COR-L47 (cell line): ENCODE measurements around the gene CCDC102B.
"Not testable (repeated sequence)": the region's sequence is repeated elsewhere in the genome, so short reads cannot be mapped to it uniquely, and the experiment has no call there.

ENCODE experiments used
- DNase-seq: peaks from one replicate; lab custom pipeline; 2025; lab: John Stamatoyannopoulos, UW

Gene CCDC102B

DNA sequence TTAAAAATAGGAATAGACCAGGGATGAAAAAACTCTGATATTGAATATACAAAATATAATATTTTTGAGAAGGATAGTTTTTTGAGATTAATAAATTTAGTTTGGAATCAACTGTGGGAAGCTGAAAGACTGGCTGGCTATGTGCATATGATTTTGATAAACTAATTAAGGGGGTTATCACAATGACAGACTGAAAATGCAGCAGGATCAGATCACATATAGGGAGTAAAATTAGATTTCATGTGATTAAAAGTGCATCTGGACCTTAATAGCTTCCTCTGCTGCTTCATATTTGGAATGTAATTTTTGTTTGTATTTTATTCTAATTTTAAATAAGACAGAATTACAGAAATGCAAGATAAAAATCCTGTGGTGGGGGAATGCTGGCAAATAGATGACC is 111.7 kb downstream of the CCDC102B start:
- DNase-seq = no peak

DNA sequence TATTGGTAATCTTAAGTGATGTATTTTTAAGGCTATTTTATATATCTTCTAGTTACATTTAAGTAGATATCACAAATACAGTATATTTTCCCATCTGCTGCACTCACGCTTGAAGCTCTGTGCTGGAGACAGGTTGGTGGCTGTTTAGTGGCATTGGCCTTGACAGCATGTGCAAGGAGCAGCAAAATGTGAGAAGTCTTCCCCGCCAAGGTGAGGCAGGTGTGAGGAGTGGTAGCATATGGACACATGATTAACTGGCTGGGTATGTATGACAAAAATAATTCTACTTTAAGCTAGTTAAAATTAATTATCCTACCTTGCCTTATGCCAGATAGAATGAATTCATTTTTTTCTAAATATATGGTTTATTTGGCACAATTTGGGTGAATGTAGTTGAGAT is 117.2 kb downstream of the CCDC102B start:
- DNase-seq = no peak

DNA sequence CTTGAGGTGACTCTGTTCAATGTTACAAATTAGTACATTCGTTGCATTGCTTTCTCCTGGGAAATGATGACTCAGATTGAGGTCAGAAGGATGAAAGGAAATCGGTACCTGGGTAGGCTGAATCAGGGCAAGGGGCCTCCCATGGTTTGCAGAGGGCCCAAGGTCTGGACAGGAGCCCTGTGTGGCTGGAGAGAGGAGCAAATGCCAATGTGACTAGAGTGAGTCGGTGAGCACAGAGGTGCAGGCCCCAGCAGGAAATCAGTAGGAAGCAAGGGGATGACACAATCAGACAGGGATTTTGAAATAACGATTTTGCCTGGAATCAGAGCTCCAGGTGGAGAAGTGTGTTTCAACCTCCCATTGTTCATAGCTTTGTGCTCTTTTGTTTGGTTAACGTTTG is 118.9 kb downstream of the CCDC102B start:
- DNase-seq = no peak

DNA sequence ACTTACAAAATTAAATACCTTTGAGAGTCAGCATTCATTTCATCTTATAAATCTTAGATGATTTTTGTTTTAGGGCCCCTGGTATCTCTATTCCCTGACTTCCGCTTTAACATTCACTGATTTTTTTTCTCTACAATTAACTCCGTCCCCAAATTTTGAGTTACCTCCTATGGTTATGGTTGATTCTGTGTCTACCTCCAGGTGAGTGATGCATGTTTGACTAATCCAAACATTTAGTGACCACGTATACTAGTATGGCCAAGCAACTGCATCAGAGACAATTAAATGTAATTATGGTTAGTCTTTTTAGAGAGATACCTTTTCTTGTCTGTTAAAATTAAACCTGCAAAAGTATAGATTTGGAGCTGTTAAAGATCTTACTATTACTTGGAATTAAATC is 120.3 kb downstream of the CCDC102B start:
- no peak for DNase-seq

DNA sequence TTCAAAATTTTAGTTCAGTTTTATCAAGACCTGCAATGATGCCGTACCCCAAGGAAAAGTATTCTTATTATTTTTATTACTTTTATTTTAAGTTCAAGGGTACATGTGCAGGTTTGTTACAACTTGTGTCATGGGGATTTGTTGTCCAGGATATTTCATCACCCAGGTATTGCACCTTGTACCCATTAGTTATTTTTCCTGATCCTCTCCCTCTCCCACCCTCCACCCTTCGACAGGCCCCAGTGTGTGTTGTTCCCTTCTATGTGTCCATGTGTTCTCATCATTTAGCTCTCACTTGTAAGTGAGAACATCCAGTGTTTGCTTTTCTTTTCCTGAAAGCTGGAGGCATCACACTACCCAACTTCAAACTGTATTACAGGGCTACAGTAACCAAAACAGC is 122.0 kb downstream of the CCDC102B start:
- DNase-seq = no peak

DNA sequence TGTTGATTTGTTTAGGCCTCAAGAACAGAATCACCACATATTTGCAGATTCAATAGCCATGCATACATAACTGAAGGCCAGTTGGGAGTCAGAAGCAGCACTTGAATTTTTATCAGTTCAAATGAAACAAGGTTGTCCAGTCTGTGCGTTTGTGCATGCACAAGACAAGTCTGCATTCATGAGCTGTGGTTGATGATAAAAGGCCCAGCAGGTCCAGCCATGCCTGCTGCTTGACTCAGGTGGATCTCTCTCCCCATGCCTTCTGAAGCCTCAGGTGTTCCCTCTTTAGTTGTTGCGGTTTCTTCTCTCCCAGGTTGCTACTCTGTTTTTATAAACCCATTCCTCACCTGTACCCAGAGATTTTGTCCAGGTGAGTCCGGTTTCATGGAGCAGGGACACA is 124.5 kb downstream of the CCDC102B start:
- no peak for DNase-seq

DNA sequence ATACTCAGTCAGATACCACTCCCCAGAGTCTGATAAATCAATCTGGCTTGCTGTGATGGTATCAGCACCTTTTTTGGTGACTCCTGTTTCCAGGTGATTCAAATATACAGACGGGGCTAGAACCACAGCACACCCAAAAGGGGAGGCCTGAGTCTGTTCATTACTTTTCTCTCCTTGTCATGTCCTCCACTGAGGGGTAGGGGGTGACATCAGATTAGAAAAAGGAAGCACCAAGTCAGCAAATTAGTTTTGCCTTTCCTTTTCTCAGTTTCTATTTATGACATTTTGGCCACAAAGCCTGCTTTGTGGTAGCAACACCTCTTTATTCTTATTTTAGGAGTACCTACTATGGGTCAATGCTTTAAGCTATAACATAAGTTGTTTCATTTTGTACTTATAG is 127.4 kb downstream of the CCDC102B start:
- DNase-seq = peak; percentile 16

DNA sequence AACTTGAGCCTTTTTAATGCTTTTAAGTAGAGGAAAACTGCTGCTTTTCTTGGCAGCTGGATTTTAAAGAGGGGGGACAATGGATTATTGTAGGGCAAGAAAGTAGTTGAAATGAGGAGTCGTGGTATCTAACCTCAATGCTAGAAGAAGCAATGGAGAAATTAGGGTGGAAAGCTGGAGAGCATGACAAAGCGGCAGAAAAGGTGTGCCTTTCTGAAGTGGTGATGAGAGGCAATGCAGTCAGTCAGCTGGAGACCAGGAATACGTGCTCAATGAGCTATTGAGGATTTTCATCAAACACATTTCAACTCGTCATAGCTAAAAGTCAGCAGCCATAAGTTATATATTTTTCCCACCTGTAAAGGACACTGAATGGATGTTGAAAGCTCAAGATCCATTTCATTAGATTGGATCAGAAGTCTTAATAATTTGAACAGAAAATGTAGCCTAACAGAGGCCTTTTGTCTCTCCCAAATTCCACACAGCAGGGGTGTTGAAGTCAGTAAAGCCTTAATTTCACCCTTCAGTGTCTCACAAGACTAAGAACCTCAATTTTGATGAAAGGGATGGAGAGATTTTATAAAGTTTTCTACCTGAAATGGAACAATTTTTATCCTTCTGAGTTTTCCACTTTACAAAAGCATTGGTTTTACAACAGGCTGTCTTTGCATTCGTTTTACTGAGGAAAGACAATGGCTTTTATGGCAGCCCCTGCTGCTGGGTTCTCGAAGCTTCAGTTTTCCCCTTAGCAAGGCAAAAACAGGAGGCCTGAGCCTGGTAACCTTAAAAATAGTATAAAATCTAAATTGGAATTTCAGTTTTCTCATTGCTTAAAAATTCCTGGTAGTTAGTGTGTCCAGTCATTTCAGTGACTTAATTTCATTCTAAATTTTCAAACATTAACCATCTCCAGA is 131.1 kb downstream of the CCDC102B start:
- DNase-seq = no peak

DNA sequence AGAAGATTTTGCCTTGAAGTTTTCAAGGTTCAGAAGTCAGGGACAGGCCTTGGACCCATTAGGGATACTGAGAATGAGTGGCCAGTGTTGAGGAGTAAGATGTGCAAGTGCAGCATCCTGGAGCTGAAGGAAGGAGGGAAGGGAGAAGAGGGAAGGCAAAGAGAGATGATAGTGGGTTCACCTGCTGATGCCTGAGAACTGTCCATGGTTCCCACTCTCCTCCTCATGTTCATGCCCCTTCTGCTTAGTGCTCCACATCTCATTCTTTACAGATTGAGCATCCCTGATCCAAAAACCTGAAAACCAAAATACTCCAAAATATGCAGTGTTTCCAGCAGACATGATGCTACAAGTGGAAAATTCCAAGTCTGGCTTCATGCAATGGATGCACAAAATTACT is 137.8 kb downstream of the CCDC102B start:
- no peak for DNase-seq

DNA sequence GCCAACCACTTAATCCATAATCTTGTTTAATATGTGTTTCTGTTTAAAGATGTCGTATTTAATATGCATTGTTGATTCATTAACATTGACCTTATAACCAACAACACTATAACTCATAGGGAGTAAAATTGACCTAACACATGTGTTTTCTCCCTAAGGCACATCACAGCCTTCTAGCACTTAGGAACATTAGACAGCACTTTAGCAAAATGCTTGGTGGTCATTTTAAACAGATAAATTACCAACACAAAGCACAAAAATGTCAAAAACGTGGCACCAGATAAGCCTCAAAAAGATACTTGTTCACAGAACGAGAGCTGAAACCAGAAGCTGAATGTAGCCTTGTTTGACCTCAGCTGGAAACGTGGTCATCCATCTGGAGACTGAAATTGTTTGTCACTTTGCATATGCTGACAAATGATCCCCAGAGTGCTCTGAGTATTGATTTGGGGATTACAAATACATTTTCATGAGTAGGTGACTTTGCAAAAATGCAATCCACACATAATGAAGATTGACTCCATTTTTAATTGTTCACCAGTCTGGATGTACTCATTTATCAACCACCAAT is 139.2 kb downstream of the CCDC102B start:
- DNase-seq = no peak

DNA sequence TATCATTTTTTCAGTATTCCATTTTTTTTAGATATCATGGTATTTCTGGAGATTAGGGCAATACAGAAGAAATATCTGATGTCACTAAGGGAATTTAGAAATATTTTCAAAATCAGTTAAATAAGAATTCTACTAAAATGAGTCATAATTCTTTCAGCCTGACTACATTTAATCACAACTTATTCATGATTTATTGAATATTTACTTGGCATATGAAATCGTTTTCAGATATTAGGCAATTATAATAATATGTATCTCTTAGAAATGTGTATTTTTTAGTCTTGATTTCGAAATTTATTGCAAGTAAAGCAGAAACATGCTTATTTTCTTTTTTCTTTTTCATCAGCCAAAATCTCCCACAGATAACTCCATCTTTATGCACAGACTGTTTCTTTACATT is 142.2 kb downstream of the CCDC102B start:
- no peak for DNase-seq

DNA sequence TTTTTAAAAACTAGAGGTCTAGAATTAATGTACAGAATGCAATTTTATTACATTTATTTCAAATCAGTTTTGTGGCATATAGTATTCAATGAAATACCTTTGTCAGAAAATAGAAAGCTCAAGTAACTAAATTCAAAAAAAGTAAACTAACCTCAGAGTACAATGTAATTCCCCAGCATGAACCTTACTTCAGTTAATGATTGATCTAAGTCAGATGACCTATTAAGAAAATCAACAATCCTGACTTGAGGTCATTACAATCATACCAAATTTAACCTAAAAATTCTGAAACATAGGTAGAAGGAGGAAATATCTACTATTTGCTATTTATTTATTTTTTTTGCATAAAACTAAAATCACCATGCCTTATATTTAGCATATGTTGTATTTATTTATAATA is 142.9 kb downstream of the CCDC102B start:
- no peak for DNase-seq

DNA sequence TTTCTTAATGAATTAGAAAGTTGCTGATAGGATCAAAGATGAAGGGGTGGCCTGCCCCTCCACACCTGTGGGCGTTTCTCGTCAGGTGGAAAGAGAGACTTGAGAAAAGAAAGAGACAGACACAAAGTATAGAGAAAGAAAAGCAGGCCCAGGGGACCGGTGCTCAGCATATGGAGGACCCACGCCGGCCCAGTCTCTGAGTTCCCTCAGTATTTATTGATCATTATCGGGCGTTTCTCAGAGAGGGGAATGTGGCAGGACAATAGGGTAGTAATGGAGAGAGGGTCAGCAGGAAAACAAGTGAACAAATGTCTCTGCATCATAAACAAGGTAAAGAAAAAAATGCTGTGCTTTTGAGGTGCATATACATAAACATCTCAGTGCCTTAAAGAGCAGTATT is 144.3 kb downstream of the CCDC102B start:
- no peak for DNase-seq

DNA sequence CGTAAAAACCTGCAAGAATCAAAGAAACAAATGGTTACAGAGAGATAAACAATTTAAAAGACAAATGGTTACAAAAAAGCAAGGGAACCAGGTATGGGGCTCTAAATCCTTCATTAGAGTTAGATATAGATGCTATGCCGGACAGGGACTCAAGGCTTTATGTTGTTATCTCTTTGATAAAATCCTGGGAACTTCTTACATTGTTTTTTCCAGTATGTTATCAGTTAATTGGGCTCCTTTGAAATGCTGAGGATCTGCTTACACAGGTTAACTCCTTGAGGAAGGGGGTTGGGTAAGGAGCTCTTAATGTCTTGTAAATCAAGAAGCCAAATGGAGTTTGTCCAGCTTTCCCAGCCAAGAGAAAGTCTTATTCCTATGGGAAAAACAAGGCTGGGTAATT is 146.0 kb downstream of the CCDC102B start:
- DNase-seq = not testable (repeated sequence)

DNA sequence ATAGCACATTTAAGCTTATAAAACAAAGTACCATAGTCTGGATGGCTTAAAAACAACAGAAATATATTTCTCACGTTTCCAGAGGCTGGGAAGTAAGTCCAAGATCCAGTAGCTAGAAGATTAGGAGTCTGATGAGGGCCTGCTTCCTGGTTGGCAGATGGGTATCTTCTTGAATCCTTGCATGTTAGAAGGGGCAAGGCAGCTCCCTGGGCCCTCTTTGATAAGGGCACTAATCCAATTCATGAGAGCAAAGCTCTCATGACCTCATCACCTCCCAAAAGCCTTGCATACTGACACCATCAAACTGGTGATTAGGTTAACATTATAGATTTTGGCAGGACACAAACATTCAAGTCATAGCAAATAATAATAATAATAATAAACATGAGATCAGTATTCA is 146.4 kb downstream of the CCDC102B start:
- no peak for DNase-seq

DNA sequence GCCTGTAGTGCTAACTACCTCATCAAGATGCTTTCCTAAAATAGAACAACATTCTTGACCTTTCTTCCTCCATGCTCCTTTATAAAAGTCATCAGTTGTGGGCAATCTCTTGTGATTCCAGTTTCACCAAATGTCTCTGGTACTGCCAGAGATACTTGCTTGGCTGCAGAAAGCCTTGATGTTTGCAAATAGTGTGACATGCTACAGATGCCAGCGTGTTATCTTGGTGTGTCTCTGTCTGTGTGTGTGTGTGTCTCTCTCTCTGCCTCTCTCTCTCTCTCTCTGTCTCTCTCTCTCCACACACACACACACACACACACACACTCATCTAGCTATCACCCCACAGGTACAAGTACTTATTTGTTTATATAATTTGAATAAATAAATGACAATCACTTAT is 146.9 kb downstream of the CCDC102B start:
- DNase-seq = no peak

DNA sequence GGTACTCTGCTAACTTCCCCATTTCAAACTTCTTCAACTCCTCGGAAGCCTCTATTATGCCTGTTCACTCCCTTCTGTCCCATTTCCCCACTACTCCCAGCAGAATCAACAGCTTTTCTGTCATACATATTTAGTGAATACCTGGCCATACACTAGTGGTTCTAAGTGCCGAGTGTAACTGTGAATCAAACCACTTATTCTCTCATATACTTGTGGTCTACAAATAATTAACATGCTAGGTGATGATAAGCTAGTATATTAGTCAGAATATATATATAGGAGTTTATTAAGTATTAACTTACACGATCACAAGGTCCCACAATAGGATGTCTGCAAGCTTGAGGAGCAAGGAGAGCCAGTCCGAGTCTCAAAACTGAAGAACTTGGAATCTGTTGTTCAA is 150.7 kb downstream of the CCDC102B start:
- no peak for DNase-seq

DNA sequence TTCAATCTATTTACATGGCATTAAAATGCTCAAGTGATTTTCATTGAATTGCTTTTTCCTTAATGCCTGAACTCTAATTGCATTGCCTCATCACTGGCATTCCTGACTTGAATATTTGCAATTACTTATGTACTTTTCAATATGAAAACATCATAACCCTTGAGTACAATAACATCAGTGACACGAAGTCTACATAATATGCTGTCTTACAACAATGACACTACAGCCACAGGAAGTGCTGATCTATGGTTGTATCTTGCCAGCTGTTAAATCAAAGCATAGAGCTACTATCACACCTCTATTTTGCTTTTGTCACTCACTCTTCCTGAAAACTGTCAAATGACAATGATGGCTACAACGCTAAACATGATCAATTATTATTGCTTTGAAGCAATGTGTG is 156.9 kb downstream of the CCDC102B start:
- DNase-seq = no peak

DNA sequence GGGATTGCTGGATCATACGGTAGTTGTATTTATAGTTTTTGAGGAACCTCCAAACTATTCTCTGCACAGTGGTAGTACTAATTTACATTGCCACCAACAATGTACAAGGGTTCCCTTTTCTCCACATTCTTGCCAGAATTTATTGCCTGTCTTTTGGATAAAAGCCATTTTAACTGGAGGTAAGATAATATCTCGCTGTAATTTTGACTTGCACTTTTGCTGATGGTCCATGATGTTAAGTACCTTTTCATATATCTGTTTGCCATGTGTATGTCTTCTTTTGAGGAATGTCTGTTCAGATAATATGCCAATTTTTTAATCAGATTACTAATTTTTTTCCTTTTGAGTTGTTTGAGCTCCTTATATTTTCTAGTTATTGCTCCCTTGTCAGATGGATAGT is 158.8 kb downstream of the CCDC102B start:
- no peak for DNase-seq

DNA sequence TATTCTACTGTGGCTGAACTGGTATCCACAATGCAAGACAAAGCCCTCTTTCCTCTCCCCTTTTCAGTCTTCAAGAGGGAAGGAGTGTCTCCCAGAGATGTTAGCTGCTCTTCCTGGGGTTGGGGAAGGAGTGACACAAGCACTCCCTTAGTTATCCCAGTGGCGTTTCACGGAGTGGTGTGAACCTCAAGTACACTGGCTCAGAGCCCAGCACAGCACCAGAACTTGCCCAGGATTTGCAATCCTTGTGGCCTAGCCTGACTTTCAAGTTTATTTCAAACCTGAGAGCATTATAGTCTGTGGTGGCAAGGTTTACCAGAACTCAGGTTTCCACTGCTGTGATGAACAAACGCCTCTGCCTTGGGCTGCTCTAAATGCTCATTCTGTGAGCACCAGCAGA is 162.5 kb downstream of the CCDC102B start:
- no peak for DNase-seq

DNA sequence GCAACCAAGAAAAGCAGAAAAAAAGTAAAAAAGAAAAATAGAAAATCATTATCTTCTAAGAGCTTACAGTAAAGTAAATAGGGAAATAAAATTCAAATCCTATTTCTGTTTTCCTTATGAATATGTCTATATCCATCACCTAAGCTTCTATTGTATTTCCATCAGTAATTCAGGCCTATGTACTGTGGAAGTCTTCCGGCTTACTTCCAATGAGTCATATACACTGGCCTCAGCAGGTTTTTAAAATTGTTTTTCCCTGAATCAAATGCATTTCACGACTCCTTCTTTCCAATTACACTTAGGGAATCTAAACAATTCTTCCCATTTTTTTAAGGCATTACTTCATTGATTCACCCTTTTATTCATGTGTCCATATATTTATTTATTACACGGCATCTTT is 164.7 kb downstream of the CCDC102B start:
- no peak for DNase-seq

DNA sequence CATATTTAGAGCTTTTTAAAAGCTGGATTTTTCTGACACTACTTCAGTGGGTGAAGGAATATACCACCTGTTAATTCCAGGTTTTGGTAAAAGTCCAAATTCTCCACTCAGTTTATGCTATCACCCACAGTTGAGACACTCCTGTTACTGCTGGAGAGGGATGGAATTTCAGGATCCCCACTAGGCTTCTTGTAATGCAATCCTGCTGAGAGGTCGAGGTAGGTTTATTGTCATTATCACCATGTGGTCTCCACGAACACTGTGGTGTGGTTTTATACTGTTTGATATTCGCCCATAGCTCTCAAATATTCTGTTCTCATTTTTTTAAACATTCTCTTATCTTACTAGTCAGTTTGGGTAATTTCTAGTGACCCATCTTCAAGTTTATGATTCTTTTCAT is 167.9 kb downstream of the CCDC102B start:
- no peak for DNase-seq

DNA sequence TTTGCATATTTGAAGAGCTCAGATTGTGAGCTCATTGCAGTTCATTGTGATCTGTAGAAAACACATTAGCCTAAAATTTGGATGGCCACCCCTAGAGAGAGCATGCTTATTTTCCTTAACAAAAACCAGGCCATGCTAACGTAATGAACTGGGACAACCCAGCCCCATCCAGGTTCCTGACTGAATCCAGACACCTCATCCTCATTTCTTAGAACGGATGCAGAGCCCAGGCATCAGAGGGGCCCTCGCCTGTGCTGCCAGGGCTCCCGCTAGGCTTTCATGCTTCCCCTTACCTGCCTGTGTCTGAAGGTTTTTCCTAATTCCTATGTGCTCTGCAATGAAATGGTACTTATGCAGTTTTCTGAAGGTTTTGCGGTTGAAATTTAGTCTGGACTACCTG is 171.1 kb downstream of the CCDC102B start:
- no peak for DNase-seq

DNA sequence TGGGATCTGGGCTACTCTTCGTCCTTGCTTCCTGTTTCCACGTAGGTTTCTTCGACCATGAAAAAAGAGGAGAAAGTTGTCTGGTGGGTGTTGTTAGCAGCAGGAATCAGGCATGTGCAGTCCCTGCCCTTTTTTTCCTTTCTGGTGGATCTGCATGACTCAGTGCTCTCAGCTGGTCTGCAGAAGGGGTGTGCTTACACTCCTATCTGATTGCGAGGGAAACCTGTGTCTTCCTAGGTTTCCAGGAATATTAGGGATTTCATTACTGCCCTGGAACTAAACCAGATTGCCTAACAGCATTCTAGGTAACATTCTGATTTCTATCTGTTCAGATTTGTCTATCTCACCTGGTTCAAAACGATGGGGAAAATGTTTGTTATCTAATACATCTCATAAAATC is 174.3 kb downstream of the CCDC102B start:
- no peak for DNase-seq
